ENCODE data around the gene C11orf52. TPM values are rescaled to one million over a fixed set of nuclear protein-coding genes. Genes with fewer than 3 reads are reported as not detected.

The C11orf52 gene
- total RNA-seq, 2 donors from 2014 or later = not detected

DNA sequence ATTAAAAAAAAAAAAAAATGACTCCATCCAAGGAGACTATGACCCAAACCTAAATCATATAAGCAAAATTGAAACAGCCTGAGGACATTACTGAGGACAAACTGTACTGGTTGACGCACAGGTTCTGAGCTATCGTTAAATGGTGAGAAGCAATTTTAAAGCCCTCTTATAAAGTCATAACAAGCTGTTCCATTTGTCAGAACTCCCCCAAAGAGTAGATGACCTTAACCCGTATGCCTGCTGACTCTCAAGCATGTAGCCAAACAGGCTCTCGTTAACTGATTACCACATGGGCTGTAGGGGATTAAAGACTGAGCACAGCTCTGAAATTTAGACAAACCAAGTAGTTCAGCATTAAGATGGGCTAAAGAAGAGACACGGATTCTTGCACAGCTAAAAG is 9.3 kb upstream of the C11orf52 start:
- no peaks in the 10 kb centered on the region for H3K9me3 Mint-ChIP-seq
- no peak for DNase-seq (ENCODE audit: low spot score in 2 of 2)
- no peak for ATAC-seq
- H3K36me3 Mint-ChIP-seq = peaks cover 0 to 5% of the 10 kb centered on the region in 2 donors
- no peak overlapping the region for H3K27ac Mint-ChIP-seq

DNA sequence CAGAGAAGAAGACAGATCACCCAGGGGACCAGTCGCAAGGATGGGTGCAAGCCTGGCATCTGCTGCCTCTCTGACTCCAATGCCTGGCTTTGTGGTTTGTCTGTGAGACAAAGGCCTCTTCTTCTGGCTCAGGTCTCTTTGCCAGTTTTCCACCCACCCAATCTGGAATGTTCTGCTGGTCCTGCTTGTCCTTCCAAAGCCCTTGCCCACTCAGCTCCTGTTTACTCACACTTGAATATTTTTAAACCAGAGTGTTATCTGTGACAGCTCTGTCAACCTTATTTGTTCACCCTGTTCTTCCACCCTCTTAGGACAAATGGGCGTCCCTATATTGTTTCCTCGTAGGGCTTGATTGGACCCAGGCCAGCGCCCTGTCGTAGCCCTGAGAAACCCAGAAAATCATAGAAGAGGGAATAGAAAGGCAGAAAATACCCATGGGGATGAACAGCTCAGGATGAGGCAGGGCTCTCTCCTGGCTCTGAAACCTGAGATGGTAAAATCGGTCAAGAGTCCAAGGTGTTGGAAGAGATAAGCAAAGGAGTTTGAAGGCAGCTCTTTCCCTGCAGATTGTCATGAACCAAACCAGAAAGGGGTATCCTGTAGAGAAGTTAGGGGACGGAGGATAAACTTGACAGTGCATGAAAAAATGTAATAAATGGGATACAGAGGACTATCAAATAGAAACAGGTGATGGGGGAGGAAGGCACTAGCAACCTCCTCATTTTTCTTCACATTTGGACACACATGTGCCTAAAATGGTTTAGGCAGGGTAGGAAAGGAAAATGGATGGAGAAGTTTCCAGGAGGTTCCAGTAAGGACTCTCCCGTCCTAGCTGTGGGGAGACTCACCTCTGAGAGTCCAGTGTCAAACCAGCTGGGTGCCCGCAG is 7.8 kb upstream of the C11orf52 start:
- Mint-ChIP-seq H3K27ac (peak overlapping the region in 1 of 2 donors; percentile 24), H3K36me3 (no peaks in the 10 kb centered on the region), H3K9me3 (no peaks in the 10 kb centered on the region)
- DNase-seq (ENCODE audit: low spot score in 2 of 2) (no peak), ATAC-seq (no peak)

GRCh38 chr11:111911563-111912401 is 6.9 kb upstream of the C11orf52 start, which contains the start of gene CRYAB:
CRYAB (minus strand) TSS chr11:111911770; CDS start chr11:111911724, 46 bp downstream.
- Mint-ChIP-seq H3K9me3 (no peaks in the 10 kb centered on the region), H3K36me3 (no peaks in the 10 kb centered on the region), H3K27ac (peak within 1 kb of the TSS in 1 of 2 donors; percentile 24)
- no peak for ATAC-seq
- DNase-seq (ENCODE audit: low spot score in 2 of 2) = no peak

- no peaks in the 10 kb centered on the region for H3K36me3 Mint-ChIP-seq
- no peak within 1 kb of the TSS for H3K27ac Mint-ChIP-seq
- ATAC-seq (no peak), DNase-seq (ENCODE audit: low spot score in 2 of 2) (no peak)
- no peaks in the 10 kb centered on the region for H3K9me3 Mint-ChIP-seq
Observed at GRCh38 chr11:111912535-111912934, 6.2 kb upstream of the C11orf52 start, which contains the start of gene HSPB2. HSPB2 (plus strand) TSS chr11:111912734; CDS start chr11:111912830, 96 bp downstream.

- ATAC-seq (no peak), DNase-seq (ENCODE audit: low spot score in 2 of 2) (no peak)
- Mint-ChIP-seq H3K36me3 (no peaks in the 10 kb centered on the region), H3K27ac (no peak overlapping the region), H3K9me3 (no peaks in the 10 kb centered on the region)
Observed at GRCh38 chr11:111913031-111913861, 5.5 kb upstream of the C11orf52 start.

DNA sequence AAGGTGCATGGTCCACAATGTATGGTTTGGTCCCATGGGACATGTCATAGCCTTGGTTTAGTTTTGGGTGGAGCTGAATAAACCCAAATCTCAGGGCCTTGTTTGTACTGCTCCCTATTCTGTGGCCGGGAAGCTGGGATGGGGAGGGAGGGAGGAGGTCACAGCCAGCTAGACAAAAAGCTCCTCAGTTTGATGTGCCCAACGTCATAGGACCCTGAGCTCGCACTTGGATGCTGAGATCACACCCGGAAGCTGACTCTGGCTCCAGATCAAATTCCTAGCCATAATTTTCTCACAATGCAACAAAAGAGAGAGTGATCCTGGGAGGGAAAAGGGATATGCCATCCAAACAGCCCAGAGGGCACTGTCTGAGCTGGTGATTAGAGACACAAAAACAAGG is 4.7 kb upstream of the C11orf52 start:
- ATAC-seq (no peak), DNase-seq (ENCODE audit: low spot score in 2 of 2) (no peak)
- Mint-ChIP-seq H3K36me3 (no peaks in the 10 kb centered on the region), H3K27ac (no peak overlapping the region), H3K9me3 (no peaks in the 10 kb centered on the region)

DNA sequence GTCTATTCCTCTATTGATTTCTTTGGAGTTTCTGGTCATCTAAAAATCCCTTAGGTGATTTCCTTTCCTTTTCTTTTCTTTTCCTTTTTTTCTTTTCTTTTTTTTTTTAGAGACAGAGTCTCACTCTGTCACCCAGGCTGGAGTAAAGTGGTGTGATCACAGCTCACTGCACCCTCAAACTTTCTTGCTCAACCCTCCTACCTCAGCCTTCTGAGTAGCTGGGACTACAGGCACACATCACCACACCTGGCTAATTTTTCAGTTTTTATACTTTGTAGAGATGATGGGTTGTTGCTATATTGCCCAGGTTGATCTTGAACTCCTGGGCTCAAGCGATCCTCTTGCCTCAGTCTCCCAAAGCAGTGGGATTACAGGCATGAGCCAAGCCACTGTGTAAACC is 1.9 kb upstream of the C11orf52 start:
- H3K36me3 Mint-ChIP-seq = no peaks in the 10 kb centered on the region
- no peak overlapping the region for H3K27ac Mint-ChIP-seq
- DNase-seq (ENCODE audit: low spot score in 2 of 2) = no peak
- H3K9me3 Mint-ChIP-seq = no peaks in the 10 kb centered on the region
- no peak for ATAC-seq

DNA sequence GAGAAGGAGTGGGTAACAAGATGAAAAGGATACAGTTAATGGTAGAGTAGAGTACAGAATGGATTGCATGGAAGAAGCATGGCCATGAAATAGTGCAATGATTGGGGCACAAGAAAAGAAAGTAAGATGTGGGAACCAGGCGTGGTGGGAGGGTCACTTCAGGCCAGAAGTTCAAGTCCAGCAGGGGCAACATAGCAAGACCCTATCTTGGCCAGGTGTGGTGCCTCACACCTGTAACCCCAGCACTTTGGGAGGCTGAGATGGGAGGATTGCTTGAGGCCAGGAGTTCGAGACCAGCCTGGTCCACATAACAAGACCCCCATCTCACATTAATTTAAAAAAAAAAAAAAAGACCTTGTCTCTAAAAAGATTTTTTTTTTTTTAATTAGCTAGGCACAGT is 1.4 kb upstream of the C11orf52 start:
- ATAC-seq (no peak), DNase-seq (ENCODE audit: low spot score in 2 of 2) (no peak)
- H3K36me3 Mint-ChIP-seq = no peaks in the 10 kb centered on the region
- H3K27ac Mint-ChIP-seq = no peak overlapping the region
- no peaks in the 10 kb centered on the region for H3K9me3 Mint-ChIP-seq

- DNase-seq (ENCODE audit: low spot score in 2 of 2) (no peak), ATAC-seq (no peak)
- no peaks in the 10 kb centered on the region for H3K9me3 Mint-ChIP-seq
- H3K27ac Mint-ChIP-seq = no peak overlapping the region
- no peaks in the 10 kb centered on the region for H3K36me3 Mint-ChIP-seq
Observed at GRCh38 chr11:111917788-111918187, 925 bp upstream of the C11orf52 start.

DNA sequence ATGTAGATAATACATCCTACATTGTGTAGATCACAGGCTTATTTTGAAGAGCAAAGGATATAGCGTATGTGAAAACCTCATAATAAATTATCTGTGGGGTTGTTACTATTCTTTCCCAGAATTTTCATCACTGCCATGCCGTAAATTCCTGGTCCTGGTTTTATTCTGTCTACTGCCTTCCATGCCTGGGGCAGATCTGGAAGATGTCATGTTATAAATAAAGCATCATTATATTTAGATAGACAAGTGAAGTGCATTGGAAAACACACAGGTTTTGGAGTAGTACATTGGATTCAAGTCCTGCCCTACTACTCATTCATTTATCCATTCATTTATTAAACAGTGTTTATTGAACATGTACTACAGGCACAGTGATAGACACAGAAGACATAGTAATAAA is 2.2 kb downstream of the C11orf52 start:
- DNase-seq (ENCODE audit: low spot score in 2 of 2) (no peak), ATAC-seq (no peak)
- Mint-ChIP-seq H3K36me3 (no peaks in the 10 kb centered on the region), H3K9me3 (no peaks in the 10 kb centered on the region), H3K27ac (no peak overlapping the region)

DNA sequence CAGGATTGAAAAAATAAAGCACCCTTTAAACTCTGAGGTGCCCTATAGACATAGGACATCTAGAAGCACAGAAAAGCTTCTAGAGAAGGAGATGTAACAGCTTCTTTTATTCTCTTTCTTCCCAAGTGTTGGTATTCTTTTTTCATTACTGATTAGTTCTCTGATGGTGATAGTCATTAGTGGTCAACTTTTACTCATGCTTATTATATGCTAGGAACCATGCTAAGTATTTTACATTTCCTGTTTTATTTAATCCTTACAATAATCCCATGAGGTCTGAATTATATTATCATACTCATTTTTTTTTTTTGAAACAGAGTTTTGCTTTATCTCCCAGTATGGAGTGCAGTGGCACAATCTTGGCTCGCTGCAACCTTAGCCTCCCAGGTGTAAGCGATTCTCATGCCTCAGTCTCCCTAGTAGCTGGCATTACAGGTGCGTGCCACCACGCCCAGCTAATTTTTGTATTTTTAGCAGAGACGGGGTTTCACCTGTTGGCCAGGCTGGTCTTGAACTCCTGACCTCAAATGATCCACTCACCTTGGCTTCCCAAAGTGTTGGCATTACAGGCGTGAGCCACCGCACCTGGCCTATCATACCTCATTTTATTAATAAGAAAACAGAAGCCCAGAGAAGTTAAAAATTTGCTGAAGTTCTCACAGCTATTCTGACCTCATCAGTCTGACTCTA is 3.0 kb downstream of the C11orf52 start:
- ATAC-seq (no peak), DNase-seq (ENCODE audit: low spot score in 2 of 2) (no peak)
- Mint-ChIP-seq H3K36me3 (no peaks in the 10 kb centered on the region), H3K27ac (no peak overlapping the region), H3K9me3 (no peaks in the 10 kb centered on the region)

DNA sequence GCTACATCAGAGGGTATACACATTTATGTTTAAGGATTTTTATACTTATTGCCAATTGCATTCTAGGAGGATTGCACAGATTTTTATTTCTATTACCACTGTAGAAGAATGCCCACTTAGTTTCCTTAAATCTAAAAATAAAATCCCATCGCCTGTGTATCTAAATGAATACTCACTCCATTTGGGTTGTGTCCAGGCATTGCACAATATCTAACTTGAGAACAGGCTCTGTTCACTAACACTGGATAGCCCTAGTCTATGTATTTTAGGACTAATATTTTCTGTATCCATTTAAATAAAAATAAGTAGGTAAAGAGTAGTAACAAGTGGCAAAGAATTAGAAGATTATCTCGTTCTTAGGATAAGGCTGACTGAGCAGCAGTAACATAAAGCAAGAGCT is 4.1 kb downstream of the C11orf52 start:
- ATAC-seq = no peak
- no peaks in the 10 kb centered on the region for H3K9me3 Mint-ChIP-seq
- DNase-seq (ENCODE audit: low spot score in 2 of 2) = no peak
- H3K36me3 Mint-ChIP-seq = no peaks in the 10 kb centered on the region
- H3K27ac Mint-ChIP-seq = peak overlapping the region in 1 of 2 donors; percentile 2

- no peak for DNase-seq (ENCODE audit: low spot score in 2 of 2)
- Mint-ChIP-seq H3K36me3 (no peaks in the 10 kb centered on the region), H3K9me3 (no peaks in the 10 kb centered on the region), H3K27ac (peak overlapping the region; percentile 2 to 15)
- no peak for ATAC-seq
Observed at GRCh38 chr11:111923351-111923788, 4.7 kb downstream of the C11orf52 start.

GRCh38 chr11:111923951-111924350 is 5.2 kb downstream of the C11orf52 start:
- Mint-ChIP-seq H3K36me3 (no peaks in the 10 kb centered on the region), H3K27ac (peak overlapping the region in 1 of 2 donors; percentile 2), H3K9me3 (no peaks in the 10 kb centered on the region)
- ATAC-seq (no peak), DNase-seq (ENCODE audit: low spot score in 2 of 2) (no peak)

GRCh38 chr11:111925953-111926352 is 7.2 kb downstream of the C11orf52 start:
- H3K27ac Mint-ChIP-seq = peak overlapping the region in 1 of 2 donors; percentile 86
- H3K36me3 Mint-ChIP-seq = no peaks in the 10 kb centered on the region
- no peak for DNase-seq (ENCODE audit: low spot score in 2 of 2)
- no peaks in the 10 kb centered on the region for H3K9me3 Mint-ChIP-seq
- no peak for ATAC-seq

Measured in activated naive CD4-positive, alpha-beta T cell treated with anti-CD3 and anti-CD28 coated beads, Interleukin-2, amount 50 U/mL, for 72 hours (primary cell).